ENCODE measurements around the gene PKN1.

PKN1 gene

DNA sequence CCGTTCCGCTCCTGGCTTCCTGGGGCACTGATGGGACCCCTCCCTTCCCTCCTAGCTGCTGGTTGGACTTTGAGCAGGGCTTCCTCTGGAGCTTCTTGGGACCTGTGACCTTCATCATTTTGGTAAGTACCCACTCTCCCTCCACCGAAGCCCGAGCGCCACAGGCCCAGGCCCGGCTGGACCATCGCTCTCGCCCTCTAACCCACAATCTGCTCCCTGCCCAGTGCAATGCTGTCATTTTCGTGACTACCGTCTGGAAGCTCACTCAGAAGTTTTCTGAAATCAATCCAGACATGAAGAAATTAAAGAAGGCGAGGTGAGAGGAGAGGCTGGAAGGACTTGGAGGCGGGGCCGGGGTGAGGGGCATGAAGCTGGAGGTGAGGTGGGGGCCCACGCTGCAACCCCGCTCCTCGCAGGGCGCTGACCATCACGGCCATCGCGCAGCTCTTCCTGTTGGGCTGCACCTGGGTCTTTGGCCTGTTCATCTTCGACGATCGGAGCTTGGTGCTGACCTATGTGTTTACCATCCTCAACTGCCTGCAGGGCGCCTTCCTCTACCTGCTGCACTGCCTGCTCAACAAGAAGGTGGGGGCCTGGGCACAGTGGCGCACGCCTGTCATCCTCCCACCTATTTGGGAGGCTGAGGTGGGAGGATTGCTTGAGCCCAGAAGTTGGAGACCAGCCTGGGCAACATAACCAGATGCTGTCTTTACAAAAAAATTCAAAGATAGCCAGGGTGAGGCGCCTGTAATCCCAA, 26.3 kb upstream of the PKN1 start:
- FAIRE-seq = no peak

DNA sequence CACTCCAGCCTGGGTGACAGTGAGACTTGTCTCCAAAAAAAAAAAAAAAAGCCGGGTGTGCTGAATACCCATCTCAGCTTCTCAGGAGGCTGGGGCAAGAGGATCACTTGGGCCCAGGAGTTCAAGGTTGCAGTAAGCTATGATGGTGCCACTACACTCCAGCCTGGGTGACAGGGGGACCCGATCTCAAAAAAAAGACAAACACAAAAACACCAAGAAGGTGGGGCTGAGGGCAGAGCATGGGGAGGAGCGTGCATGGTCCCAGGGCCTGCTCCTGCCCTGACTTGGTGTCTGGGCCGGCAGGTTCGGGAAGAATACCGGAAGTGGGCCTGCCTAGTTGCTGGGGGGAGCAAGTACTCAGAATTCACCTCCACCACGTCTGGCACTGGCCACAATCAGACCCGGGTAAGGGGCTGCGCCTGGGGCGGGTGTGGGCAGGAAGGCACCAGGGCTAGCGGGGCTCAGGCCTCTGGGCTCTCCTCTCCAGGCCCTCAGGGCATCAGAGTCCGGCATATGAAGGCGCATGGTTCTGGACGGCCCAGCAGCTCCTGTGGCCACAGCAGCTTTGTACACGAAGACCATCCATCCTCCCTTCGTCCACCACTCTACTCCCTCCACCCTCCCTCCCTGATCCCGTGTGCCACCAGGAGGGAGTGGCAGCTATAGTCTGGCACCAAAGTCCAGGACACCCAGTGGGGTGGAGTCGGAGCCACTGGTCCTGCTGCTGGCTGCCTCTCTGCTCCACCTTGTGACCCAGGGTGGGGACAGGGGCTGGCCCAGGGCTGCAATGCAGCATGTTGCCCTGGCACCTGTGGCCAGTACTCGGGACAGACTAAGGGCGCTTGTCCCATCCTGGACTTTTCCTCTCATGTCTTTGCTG, 25.3 kb upstream of the PKN1 start:
- FAIRE-seq (no peak), DNase-seq (ENCODE audit: low spot score) (no peak)

More for the DNA sequence above, 26.3 kb upstream of the PKN1 start:
- no peak for DNase-seq (ENCODE audit: low spot score)

DNA sequence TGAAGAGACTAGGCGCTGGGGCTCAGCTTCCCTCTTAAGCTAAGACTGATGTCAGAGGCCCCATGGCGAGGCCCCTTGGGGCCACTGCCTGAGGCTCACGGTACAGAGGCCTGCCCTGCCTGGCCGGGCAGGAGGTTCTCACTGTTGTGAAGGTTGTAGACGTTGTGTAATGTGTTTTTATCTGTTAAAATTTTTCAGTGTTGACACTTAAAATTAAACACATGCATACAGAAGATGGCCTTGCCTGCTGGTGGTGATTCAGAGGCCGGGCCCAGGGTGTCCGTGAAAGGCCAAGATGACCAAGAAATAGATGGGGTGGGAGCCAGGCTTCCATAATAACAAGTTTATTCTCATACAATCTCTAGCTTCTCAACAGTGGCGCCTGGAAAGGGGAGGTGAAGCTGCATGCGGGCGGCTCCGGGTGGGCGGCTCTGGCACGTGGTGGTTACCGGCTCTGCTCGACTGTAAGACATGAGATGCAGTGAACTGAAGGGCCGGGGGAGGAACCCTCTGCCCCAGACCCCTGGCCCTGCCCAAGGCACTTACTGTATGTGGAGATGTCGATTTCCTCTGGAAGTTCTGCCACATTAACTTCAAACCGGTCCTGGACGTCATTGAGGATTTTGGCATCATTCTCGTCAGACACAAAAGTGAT, 24.5 kb upstream of the PKN1 start:
- FAIRE-seq (no peak), DNase-seq (ENCODE audit: low spot score) (no peak)

DNA sequence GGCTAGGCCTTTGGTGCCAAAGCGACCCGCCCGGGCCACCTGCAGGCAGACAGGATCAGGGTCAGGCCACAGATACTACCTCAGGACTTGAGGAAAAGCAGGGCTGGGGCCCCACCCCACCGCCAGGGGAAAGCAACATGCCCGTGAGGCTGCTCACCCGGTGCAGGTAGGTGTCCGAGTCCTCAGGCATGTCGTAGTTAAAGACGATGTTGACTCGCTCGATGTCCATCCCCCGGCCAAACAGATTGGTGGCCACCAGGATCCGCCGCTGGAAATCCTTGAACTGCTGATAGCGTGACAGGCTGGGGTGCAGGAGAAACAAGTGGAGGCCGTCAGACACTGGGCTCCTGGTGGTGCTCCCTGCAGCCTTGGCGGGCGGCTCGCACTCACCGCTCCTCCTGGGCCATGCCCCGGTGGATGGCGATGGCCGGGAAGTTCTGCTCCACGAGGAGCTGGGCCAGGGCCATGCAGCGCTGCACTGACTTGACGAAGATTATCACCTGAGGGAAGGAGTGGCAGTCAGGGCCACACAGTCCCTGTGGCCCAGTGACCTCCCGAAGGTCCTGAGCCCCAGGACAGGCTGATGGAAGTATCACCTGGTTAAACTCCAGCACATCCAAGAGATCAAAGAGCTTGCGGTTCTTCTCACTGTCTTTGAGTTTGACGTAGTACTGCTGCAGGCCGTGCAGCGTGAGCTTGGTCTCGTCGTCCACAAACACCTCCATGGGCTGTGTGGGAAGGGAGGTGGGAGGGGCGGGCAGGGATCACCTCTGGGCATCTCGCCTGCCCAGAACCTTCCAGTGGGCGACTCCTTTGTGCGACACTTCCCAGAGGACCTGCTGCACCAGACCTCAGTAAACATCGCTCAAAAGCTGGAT, 23.7 kb upstream of the PKN1 start:
- FAIRE-seq (no peak), DNase-seq (ENCODE audit: low spot score) (no peak)

DNA sequence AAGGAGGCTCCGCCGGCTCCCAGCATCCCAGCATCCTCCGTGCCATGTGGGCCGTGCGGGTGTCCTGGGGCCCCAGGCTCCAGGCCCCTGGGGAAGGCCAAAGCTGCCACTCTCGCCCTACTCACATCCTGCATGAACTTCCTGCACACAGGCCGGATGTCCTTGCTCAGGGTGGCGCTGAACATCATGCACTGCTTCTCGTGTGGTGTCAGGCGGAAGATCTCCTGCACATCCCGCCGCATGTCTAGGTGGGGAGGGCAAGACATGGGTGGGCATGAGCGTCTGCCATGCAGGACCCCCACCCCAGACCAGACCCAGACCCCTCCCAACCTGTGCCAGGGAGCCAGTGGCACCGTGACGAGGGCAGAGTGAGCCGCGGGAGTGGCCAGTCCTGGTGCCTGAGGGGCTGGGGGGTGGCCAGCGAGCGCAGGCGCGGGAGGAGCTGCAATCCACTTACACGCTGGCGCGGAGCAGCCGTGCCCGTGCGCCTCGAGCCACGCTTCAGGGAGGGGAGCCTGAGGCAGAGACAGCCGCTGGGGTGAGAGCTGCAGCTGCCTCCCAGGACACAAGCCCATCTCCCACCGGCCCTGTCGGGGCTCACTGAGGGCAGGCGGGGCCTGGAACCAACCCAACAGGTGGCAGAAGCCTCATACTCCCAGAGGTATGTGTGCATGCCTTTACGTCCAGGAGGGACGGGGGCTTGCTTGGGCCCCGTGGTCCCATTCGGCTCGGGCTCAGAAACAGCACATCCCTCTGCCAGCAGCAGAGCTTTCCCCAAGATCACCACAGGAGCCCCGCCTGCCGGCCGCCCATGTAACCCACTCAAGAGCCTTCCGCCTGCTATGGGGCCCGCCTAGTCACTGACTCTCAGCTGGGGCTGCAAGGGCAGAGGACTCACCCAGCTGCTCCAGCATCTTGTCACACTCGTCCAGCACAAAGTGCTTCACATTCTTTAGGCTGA, 22.7 kb upstream of the PKN1 start:
- FAIRE-seq = no peak
- DNase-seq (ENCODE audit: low spot score) = no peak

DNA sequence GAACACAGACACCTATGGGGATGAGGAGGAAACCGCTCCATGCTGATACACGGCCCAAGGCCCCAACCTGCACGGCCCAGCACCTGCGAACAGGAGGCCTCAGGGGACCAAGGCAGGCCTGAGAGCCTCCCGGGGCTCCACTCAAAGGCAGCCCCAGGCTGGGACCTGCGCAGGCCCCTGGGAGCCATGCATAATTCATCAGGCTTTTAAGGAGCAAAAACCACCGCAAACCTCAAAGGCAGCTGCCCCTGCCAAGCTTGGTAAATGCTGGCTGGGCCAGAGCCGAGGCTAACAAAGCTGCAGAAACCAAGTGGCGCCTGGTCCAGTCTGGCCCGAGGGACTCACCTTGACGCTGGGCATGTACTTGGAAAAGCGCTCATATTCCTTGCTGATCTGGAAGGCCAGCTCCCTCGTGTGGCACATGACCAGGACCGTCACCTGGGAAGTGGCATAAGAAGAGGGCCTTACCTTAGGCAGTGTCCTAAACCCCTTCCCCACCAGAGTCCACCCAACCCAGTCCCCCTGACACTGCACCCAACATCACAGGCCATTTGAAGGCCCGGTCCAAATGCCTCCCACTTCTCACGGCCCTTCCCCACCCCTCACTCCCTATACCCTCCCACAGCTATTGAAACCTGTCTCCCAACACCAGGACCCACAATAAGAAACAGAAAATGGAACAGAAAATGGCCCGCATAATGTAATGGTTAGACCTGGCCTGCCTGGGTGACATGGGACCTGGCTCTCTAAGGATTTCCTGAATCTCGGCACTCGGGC, 21.8 kb upstream of the PKN1 start:
- DNase-seq (ENCODE audit: low spot score) (no peak), FAIRE-seq (no peak)

DNA sequence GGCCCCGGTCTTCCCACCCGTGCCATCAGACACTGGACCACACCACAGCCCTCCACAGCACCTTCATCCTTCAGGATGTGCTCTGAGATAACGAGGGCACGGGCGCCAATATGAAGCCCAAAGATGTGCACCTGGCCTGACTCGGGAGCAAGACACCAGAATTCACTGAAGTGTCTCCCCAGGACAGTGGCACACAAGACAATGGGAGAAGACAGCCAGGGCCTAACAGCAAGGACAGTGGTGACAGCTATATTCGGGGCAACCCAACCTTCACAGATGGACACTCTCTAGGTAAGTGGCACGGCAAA, 21.2 kb upstream of the PKN1 start:
- no peak for DNase-seq (ENCODE audit: low spot score)
- FAIRE-seq = no peak

DNA sequence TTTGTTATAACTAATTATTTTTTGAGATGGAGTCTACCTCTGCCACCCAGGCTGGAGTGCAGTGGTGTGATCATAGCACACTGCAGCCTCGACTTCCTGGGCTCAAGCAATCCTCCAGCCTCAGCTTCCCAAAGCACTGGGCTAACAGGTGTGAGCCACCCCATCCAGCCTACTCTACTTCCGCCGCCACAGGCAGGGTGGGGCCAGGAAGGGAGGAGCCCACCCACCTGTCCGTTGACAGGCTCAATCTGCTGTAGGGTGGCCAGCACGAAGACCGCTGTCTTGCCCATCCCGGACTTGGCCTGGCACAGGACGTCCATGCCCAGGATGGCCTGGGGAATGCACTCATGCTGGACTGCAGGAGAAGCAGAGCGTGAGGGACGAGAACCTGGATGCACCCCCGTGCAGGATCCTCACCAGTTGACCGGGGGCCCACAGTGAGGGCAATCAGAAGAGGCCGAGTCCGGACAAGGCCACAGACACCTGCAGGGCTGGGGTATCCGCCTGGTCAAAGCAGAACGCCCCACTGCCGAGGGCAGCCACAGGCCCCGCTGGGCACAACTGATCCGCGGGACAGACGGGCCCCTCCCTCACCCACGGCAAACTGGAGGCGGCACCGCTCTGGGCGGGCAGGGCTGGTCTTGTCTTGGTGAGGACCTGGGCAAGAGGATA, 20.6 kb upstream of the PKN1 start:
- DNase-seq (ENCODE audit: low spot score) (no peak), FAIRE-seq (no peak)

DNA sequence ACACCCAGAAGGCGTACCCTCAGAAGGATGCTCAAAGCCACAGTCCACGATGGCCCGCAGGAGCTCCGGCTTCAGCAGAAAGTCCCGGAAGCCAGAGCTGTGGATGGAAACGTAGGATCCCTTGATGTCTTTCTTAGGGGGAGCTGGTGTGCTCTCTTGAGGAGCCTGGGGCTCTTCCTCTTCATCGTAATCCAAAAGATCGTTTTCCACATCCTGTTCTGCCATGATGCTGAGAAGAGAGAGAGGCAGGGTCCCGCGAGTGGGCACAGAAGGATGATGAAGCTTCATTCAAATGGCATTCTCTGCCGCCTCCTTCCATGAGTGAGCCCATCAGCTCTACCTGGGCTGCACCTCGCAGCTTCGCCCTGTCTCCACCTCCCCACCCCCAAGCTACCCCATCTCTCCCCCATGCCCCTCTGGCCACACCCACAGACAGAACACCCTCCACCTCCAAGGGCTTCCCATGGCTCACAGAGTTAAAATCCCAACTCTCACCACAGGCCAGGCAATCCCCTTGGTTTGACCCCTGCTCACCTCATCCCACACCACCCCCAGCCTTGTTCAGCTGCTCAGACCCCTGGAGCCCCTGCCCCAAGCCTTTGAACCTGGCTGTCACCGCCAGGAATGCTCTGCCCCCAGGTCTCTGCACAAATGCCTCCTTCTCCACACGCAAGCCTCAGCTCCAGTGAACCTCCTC, 20.0 kb upstream of the PKN1 start:
- FAIRE-seq (no peak), DNase-seq (ENCODE audit: low spot score) (no peak)

DNA sequence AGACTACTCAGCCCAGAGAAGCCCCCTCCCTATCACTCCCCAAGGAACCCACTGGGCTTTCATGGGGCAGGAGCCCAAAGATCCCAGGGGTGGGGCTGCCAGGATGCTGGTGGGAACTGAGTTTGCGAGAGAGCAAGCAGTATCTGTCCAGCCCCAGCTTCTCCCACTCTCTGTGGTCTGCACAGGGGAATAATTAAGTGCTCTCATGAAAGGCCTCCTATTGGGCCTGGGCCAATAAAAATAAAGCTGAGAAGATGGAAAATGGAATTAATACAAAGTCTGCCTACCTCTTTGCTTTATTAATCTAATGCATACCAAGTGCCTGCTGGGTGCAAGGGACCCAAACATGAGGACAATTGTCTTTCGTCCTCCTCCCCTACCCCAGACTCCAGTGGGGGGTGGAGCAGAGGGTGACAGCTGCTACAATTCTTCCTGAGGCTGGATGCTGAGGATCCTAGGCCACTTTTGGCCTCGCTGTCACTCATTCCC, 19.4 kb upstream of the PKN1 start:
- DNase-seq (ENCODE audit: low spot score) (no peak), FAIRE-seq (no peak)

DNA sequence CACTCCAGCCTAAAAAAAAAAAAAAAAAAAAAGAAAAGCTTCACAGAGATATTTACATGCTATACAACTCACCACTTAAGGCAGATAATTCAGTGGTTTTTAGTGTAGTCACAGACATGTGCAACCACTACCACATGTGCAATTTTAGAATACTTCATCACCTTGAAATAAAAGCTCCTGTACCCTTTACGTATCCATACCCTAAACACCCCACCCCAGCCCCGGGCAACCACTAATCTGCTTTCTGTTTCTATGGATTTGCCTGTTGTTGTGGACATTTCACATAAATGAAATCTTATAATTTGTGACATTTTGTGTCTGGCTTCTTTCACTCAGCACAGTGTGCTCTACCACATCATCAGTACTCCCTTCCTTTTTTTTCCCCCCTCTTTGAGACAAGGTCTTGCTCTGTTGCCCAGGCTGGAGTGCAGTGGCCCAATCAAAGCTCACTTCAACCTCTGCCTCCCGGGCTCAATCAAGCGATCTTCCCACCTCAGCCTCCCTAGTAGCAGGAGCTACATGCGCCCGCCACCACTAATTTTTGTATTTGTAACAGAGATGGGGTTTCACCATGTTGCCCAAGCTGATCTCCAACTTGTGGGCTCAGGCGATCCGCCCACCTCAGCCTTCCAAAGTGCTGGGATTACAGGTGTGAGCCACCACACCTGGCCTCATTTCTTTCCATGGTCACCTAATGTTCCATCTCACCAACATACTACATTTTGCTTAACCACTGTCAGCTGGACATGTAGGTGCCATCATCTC, 18.0 kb upstream of the PKN1 start:
- FAIRE-seq (no peak), DNase-seq (ENCODE audit: low spot score) (no peak)

DNA sequence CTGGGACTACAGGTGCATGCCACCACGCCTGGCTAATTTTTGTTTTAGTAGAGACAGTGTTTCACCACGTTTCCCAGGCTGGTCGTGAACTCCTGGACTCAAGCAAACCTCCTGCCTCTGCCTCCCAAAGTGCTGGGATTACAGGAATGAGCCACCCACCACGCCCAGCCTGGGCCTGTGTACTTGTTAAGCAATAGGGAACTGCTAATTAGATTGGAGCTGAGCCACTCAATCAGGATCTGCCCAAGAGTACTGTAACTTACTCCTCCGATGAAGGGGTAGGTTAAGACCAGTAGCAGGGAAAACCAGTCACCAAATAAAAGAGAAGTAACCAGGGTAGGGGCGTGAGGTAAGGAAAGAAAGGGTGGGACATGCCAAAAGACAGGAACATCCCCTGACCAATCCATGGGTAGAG, 16.3 kb upstream of the PKN1 start:
- FAIRE-seq (no peak), DNase-seq (ENCODE audit: low spot score) (no peak)

DNA sequence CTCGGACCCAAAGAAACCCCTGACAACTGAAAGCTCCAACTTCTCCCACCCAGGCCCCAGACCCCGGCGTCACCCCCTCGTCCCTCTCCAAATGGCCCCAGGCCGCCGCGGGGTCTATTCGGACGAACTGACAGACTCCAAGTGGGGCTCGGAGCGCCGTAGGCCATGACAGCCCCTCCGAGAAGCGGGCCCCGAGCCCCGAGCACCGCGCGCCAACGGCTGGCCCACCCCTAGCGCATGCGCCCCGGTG, 14.3 kb upstream of the PKN1 start:
- no peak for FAIRE-seq
- DNase-seq (ENCODE audit: low spot score) = peak; percentile 80

DNA sequence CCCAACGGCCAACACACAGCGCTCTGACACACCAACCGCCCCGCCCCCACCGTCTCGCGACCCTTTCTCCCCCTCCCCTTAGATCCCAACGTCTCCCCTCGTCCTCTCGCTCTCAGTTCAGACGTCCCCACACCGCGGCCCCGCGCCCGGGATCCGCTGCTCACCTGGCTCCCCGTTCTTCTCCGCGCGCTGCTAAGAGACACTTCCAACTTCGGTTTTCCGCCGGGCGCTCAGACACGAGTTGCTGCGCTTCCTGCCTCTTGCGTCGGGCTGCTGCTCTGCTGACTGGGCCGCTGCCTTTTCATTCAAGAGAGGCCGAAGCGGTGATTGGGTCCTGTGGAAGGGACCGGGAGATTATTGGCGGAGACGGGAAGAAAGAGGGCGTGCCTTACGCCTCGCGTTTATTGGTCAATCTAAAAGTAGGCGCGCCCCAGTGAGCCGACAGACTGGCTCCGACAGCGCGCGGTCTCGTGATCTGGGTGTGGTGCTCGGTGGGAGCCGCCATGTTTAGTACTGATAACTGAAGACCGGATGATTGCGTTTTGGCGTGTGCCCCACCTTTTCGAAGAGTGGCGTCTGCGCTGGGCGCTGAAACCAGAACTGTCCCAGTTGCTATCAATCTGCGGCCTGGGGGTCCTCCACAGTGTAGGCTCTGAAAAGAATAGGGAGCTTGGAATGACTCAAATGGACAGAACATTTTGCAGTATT, 13.8 kb upstream of the PKN1 start, which contains the start of gene DDX39A:
Gene DDX39A (minus strand): TSS at position 236 of the 708 bp plus-strand sequence. CDS start 6,121 bp downstream, outside the sequence.
- no peak for FAIRE-seq
- peak; percentile 96 for DNase-seq (ENCODE audit: low spot score)

DNA sequence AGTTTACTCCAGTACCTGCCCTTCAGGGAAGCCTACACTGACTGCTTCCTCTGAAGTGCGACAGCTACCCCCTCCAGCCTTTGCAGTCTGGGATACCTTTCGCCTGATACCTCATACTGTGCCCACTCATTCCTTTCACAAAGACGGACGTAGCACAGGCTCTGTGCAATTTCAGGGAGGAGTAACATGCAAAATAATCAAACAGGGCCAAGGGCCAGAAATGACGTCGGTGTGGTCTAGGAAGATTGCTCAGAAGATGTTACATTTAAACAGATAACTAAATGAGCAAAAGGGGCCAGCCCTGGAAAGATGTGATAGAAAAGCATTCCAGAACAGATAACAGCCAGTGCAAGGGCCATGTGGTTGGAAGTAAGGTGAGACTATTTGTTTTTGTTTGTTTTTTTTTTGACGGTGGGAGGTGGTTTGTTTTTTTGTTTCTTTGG, 7.4 kb upstream of the PKN1 start:
- no peak for DNase-seq (ENCODE audit: low spot score)
- FAIRE-seq = no peak

DNA sequence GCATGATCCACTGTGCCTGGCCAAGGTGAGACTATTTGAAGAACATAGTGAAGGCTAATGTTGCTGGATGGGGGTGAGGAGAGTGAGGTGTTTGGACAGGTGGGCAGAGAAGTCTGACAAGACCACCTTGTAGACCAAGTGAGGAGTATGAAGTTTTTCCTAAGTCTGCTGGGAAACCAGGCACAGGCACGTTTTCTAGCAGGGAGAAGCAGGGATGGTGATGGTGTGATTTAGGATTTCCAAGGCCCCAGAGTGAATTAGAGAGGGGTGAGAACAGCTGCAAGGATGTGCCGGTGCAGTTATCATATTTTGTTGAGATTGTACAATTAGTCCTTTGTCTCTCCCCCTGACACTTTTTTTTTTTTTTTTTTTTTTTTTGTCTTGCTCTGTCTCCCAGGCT, 5.6 kb upstream of the PKN1 start:
- FAIRE-seq (no peak), DNase-seq (ENCODE audit: low spot score) (no peak)

DNA sequence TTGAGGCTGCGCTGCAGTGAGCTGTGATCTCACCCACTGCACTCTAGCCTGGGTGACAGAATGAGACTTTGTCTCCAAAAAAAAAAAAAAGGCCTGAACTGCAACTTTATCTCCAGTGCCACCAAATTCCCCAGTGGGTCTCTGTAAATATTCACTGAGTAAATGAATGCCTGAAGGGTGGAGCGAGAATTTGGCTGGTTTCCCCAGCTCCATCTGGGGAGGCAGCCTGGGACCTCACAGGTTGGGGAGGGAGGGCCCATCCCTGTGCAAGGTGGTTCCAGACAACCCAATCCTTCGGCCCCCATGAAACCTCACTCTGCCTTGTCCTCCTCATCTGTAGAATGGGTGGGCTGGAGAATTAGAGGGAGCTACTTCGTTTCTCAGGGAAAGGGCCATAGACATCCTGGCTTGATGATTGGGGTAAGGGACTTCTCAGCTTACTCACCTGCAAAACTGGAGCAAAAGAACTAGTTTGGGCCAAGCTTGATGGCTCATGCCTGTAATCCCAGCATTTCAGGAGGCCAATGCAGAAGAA, 4.2 kb upstream of the PKN1 start:
- FAIRE-seq (no peak), DNase-seq (ENCODE audit: low spot score) (no peak)
